Urinary bladder (tissue), 4 donors: Measurements from ENCODE around the gene CTBP1. TPM values are rescaled to one million over a fixed set of nuclear protein-coding genes. Genes with fewer than 3 reads are reported as not detected.

Experiments
- DNase-seq: peaks from one replicate; pipeline ENCODE4 v3.0.0-alpha.2; 2015; ENCODE audit errors: extremely low spot score
- H3K27ac ChIP-seq: one replicate; pipeline ENCODE4 v1.5.1; 2013; ENCODE audit warnings: low read depth, mild to moderate bottlenecking, moderate library complexity
- H3K36me3 ChIP-seq: one replicate; pipeline ENCODE4 v1.6.1; 2013; ENCODE audit warnings: mild to moderate bottlenecking, moderate library complexity; ENCODE audit not compliant: insufficient read depth
- H3K4me1 ChIP-seq: one replicate; pipeline ENCODE4 v1.6.1; 2013; ENCODE audit warnings: mild to moderate bottlenecking, moderate library complexity; ENCODE audit not compliant: insufficient read depth
- H3K4me3 ChIP-seq: one replicate; pipeline ENCODE4 v1.5.1; 2013; ENCODE audit warnings: low read depth, low read length
- WGBS: extraction: QIAGEN DNeasy Blood & Tissue Kit; methylation state at CpG from one replicate; pipeline ENCODE4 v1.1.7; 2013; 5-methylcytosine and 5-hydroxymethylcytosine counted together
- polyA plus RNA-seq: library from polyadenylated mRNA; stranded (reverse); fragments of 200-250 nt; gene quantifications from one replicate; pipeline ENCODE4 v1.2.3, GENCODE V29; 2013
- total RNA-seq: library from RNA; depleted of rRNA; stranded (reverse); fragments of >200 nt; gene quantifications from one replicate; pipeline ENCODE4 v1.2.3, GENCODE V29; 2014
- donor health status: healthy with polysubstance abuse.
- donor health status: healthy.

Gene CTBP1
- total and polyA plus RNA-seq, 2 donors = 85.9 to 140 TPM

- no peak for DNase-seq
Observed at GRCh38 chr4:1291091-1291490, 42.2 kb upstream of the CTBP1 start.

DNA sequence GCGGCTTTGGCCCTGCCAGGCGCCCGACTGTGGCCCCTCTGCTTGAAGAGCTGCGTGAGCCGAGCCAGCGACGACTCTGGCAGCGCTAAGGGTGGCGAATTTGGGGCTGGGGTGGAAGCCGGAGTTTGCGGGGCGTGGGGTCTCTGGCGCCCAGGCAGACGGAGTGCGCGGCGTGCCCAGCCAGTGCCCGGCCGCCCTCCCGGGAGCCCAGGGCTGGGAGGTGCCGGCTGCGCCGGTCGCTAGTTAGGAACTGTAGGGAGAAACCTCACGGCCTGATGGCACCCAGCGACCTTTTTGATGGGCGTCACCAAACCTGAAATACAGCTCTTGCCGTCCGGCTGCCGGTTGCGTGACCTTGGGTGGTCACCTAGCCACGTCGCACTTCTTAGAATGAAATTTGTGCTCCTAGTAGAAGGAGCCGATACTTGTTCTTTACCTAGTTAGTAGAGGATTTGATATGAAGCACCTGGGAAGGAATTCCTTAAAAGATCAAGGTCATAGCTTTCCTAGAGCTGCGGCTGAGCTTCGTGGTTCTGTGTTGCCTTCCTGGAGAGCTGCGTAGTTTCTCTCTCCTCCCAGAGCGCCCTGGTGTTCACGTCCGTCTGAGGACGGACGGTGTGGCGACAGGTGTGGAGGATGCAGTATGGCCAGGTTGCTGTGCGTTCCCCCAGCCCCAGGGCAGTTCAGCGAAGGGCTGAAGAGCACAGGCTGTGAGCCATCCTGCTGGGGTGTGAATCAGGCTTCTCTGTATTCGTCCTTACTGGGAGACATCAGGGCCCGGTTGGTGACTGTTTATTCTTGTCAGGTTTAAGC is 41.4 kb upstream of the CTBP1 start:
- peak overlapping the region; percentile 85 for H3K27ac ChIP-seq
- no peak for DNase-seq
- no peaks in the 10 kb centered on the region for H3K36me3 ChIP-seq
- H3K4me1 ChIP-seq = peaks cover 3% of the 10 kb centered on the region
- under 1% methylated on average over 47 of the region's 47 CpGs for WGBS
- peak overlapping the region; percentile 98 for H3K4me3 ChIP-seq

More at GRCh38 chr4:1291091-1291490, 42.2 kb upstream of the CTBP1 start:
- H3K36me3 ChIP-seq = no peaks in the 10 kb centered on the region
- H3K27ac ChIP-seq = no peak overlapping the region
- peaks cover 3% of the 10 kb centered on the region for H3K4me1 ChIP-seq
- H3K4me3 ChIP-seq = peak overlapping the region; percentile 98
- WGBS = 67% methylated on average over 9 of the region's 9 CpGs

DNA sequence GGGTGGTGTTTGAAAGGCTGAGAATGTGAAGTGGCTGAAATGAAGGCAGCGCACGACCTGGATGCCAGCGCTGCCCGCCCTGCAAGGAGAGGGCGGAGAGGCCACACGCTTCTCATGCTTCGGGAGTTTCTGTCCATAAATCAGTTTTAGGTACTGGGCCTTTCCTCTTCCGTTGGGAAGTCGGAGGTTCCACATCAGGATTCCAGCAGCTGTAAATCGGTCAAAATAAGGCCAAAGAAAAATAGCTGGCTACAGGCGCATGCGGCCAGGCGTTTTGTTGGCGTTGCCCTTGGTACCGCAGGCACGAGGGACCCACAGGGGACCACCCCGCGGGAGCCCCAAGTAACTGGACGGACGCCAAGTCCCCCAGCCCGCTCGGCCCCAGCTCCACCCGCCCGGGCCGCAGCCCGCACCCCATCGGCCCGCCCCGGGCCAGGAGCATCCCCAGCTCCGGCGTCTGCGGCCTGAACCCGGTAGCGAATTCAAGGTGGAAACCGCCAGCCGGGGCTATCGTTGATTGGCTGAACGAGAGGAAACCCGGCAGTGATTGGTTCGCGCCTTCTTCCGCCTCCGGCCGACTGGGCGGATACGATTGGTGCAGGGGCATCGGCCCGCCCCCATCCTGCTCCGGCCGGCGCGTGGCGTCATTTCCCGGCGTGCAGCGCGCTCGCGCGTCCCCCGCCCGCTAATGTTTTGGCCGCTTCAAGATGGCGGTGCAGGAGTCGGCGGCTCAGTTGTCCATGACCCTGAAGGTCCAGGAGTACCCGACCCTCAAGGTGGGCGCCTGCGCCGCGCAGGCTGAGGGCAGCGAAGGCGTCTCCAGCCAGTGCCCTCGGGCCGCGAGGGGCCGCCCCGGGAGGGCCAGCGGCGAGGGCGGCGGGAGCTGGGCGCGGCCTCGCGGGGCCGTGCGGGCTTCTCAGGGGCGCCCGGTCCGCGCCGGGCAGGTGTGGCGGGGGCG is 40.6 kb upstream of the CTBP1 start, which contains the start of gene MAEA:
Gene MAEA, plus strand, starts transcription at position 685 of the 958 bp plus-strand sequence. Its CDS starts 23 bp downstream, at position 708.
- under 1% methylated on average over 95 of the region's 95 CpGs for WGBS
- Histone ChIP-seq H3K27ac (peak within 1 kb of the TSS; percentile 85), H3K36me3 (no peaks in the 10 kb centered on the region), H3K4me3 (peak within 1 kb of the TSS; percentile 98), H3K4me1 (peaks cover 3% of the 10 kb centered on the region)
- peak; percentile 90 for DNase-seq

- peak overlapping the region; percentile 98 for H3K4me3 ChIP-seq
- no peak overlapping the region for H3K27ac ChIP-seq
- DNase-seq = no peak
- no peaks in the 10 kb centered on the region for H3K36me3 ChIP-seq
- WGBS = 46% methylated on average over 7 of the region's 7 CpGs
- peaks cover 3% of the 10 kb centered on the region for H3K4me1 ChIP-seq
Observed at GRCh38 chr4:1288786-1289185, 39.9 kb upstream of the CTBP1 start.

DNA sequence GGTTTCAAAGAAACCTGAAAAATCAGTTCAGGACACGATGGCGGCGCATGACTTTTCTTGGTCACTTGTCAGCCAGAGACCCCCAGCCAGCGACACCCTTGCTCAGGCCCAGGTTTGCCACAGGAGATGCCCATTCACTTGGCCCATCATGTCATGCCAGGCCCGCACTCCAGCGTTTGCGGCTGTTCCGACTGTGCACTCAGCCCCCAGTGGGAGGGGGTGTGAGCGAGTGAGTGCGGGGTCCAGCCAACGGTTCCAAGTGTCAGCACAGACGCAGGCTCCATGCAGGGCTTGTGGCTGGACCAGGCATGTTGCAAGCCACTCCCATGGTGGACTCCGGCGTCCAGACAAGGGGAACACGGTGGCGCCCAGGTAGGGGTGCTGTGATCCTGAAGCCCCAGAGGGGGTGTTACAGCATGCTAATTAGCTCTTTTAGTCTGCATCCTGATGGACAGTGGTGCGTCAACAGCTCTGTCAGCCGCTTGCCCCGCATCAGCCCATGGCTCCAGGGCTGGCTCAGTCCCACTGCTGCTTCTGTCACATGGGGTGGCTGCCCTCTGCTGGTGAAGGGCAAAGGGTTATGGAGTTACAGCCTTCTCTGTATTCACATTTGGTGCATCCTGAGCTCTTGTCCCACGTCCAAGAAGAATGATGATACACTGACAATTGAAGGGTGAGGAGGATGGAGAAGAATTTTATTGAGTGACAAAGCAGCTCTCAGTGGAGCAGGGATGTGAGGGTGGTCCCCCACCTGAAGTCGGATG is 37.0 kb upstream of the CTBP1 start:
- no peak overlapping the region for H3K27ac ChIP-seq
- WGBS = 80% methylated on average over 21 of the region's 21 CpGs
- no peak overlapping the region for H3K4me3 ChIP-seq
- no peak for DNase-seq
- peaks cover under 1% of the 10 kb centered on the region for H3K4me1 ChIP-seq
- no peaks in the 10 kb centered on the region for H3K36me3 ChIP-seq

DNA sequence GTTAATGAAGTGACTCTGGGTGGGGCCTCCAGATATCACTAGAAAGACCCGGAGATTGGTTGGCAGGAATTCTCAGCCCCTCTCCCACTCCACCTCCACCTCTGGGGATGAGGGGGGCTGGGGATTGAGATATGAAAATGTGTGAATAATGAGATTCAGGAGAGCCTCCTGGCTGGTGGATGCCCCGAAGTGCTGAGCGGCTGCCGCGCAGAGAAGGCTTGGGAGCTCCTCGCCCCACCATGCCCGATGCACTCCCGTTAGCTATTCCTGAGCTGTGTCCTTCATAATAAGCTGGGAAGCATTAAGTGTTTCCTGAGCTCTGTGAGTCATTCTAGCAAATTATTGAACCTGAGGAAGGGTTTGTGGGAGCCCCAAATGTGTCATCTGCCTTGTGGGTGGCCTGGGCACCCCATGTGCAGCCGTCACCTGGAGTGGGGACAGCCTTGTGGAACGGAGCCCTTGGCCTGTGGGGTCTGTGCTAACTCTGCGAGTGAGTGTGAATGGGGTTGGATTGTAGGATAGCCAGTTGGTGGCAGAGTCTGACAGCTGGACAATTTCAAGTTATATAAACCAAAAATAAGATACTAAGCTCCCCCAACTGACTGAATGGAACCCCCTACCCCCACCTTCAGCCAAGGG is 36.3 kb upstream of the CTBP1 start:
- WGBS = 73% methylated on average over 11 of the region's 11 CpGs
- no peak overlapping the region for H3K4me3 ChIP-seq
- DNase-seq = no peak
- H3K4me1 ChIP-seq = no peaks in the 10 kb centered on the region
- no peak overlapping the region for H3K27ac ChIP-seq
- H3K36me3 ChIP-seq = no peaks in the 10 kb centered on the region

- Histone ChIP-seq H3K36me3 (no peaks in the 10 kb centered on the region), H3K4me1 (no peaks in the 10 kb centered on the region), H3K27ac (no peak overlapping the region), H3K4me3 (no peak overlapping the region)
- 85% methylated on average over 9 of the region's 9 CpGs for WGBS
- DNase-seq = no peak
Observed at GRCh38 chr4:1283711-1284110, 34.8 kb upstream of the CTBP1 start.

GRCh38 chr4:1279253-1279652 is 30.3 kb upstream of the CTBP1 start:
- WGBS = 90% methylated on average over 10 of the region's 10 CpGs
- no peak overlapping the region for H3K27ac ChIP-seq
- H3K4me3 ChIP-seq = no peak overlapping the region
- no peak for DNase-seq
- peaks cover 3% of the 10 kb centered on the region for H3K36me3 ChIP-seq
- H3K4me1 ChIP-seq = no peaks in the 10 kb centered on the region

DNA sequence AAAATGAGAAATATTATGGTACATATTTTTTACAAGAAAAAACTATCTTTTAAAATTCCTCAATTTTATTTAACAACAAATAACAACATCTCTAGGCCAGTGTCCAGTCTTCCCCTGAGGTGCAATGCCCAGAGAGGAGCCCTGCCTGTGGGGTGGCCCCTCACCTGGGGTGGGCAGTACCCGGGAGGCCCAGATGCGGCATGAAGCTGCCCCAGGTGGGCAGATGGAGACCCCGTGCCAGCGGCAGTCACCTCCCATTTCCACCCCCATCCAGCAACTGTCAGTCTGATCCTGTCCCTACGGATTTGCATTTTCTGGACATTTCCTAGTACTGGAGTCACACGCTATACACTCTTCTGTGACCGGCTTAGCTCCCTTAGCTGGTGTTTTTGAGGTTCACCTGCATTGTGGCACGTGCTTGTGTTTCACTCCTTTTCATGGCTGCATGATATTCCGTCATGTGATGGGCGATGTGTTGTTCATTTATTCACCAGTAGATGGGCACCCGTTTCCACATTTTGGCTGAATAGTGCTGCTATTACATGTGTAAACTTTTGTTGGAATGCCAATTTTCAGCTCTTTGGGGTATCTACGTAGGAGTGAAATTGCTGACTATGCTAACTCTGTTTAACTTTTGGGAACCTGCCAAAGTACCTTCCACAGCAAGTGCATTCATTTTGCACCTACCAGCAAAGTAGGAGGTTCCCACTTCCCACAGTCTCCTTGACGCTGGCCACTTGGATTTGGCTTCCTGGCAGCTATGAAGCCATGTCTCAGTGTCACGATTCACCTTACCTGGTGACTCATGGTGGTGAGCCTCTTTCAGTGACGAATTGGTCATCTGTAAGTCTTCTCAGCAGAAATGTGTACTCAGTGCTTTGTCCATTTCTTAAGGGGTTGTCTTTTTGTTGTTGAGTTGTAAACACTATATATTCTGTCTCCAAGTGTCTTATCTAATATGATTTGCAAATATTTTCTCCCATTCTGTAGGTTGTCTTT is 29.0 kb upstream of the CTBP1 start:
- H3K4me3 ChIP-seq = no peak overlapping the region

DNA sequence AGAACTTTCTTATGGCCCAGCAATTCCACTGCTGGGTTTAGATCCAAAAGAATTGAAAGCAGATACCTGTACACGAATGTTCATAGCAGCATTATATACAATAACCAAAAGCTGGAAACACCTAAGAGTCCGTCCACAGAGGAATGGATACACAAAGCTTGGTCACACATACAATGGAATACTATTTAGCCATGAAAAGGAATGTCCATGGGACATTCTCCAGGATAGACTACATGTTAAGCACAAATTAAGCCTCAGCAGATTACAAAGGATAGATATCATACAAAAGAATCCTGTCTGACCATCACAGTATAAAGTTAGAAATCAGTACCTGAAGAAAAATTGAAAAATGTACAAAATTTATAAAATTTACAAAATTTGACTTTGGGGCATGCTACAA is 28.1 kb upstream of the CTBP1 start:
- H3K36me3 ChIP-seq = peaks cover 3% of the 10 kb centered on the region
- no peak overlapping the region for H3K27ac ChIP-seq
- no peak overlapping the region for H3K4me3 ChIP-seq
- WGBS = 82% methylated on average over 2 of the region's 2 CpGs
- no peaks in the 10 kb centered on the region for H3K4me1 ChIP-seq
- no peak for DNase-seq

More for the DNA sequence above, 29.0 kb upstream of the CTBP1 start:
- H3K36me3 ChIP-seq = peaks cover 3% of the 10 kb centered on the region
- no peak overlapping the region for H3K27ac ChIP-seq
- 84% methylated on average over 15 of the region's 15 CpGs for WGBS
- H3K4me1 ChIP-seq = no peaks in the 10 kb centered on the region
- DNase-seq = no peak

DNA sequence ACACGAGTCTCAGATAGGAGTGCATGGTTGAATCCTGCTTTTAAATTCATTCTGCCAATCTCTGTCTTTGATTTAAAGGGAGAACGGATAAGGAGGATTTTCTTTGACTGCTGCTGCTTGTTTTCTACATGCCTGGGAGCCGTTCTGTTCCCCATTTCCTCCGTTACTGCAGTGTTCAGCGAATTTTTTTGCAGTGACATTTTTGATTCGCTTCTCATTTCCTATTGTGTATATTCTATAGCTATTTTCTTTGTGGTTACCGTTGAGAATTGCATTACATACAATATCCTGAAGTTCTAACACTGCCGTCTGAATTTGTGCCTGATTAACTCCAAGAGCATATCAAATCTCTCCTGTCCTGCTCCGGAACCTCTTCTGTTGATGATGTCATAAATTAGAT is 25.9 kb upstream of the CTBP1 start:
- WGBS = 81% methylated on average over 9 of the region's 9 CpGs
- no peaks in the 10 kb centered on the region for H3K4me1 ChIP-seq
- H3K27ac ChIP-seq = no peak overlapping the region
- H3K4me3 ChIP-seq = no peak overlapping the region
- H3K36me3 ChIP-seq = peaks cover 3% of the 10 kb centered on the region
- DNase-seq = no peak

DNA sequence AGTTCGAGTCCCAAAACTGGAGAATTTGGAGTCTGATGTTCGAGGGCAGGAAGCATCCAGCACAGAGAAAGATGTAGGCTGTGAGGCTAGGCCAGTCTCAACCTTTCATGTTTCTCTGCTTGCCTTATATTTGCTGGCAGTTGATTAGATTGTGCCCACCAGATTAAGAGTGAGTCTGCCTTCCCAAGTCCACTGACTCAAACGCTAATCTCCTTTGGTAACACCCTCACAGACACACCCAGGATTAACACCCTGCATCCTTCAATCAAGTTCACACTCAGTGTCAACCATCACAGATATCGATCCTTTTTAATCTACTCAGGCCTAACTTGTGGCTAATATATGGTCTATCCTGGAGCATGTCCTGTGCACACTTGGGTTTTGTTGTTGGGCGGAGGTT is 22.8 kb upstream of the CTBP1 start:
- 94% methylated on average over 5 of the region's 5 CpGs for WGBS
- H3K4me1 ChIP-seq = no peaks in the 10 kb centered on the region
- DNase-seq = no peak
- no peak overlapping the region for H3K4me3 ChIP-seq
- H3K36me3 ChIP-seq = peaks cover 3% of the 10 kb centered on the region
- H3K27ac ChIP-seq = no peak overlapping the region
